ENCODE results near the gene COL4A2.
A peak's percentile ranks its signal among the peaks of the same experiment; 100 is the strongest.

The COL4A2 gene

DNA sequence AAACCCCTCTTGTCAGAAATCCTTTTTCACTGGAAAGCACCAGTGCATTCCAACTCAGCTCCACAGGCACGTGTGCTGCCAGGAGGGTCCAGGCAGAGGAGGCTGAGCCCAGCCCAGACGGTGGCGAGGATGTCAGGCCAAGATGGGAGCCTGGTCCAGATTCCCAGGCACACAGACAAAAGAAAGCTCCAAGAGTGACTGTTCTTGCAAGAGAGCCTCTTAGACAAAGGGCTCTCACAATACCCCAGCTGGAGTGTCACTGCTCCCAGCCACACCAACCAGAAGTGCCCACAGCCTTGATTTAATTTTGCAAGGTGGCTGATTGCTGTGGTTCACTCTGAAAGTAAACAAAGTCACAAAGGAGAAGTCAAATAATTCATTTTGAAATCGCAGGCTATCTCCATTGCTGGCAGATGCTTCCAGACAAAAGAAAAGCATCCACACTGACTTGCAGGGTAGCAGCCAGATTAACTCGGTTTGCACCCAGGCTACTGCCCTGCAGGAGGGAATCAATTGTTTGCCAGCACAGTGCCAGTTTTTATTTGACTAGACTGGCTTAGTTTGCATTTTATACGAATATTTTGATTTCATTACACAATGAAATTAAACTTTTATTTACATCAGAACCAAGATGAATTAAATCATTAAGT lies 159.3 kb downstream of the COL4A2 start:
- Histone ChIP-seq H3K36me3 (no peaks in the 10 kb centered on the region), H3K4me3 (no peak overlapping the region), H3K4me1 (peaks cover 39 to 100% (median 61%) of the 10 kb centered on the region in 10 experiments)

DNA sequence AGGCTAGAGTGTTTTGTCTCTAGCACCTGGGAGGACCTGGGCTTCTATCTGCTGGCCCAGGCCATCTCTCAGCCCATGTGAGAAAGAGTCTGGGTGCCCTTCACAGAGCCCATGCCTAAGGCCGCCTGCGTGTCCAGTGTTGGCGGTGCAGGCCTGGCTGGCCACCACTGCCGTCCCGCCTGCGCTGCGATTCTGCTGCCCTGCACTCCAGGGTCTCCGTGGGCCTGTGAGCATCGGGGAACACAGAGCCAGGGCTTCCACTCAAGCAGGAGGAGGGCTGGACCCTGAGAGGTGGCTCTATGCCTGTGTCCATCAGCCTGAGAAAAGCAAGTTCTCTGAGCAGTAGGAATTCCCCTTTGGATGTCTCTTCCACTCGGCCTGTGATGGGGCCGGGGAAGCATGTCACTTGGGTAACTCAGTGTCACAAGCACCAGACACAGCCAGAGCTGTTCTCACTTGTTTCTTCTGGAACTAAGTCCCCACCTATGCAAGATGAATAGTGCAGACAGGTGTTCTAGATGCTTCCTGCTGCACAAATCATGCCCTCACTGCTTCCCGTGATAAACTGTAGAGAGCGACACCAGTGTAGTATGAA lies 160.5 kb downstream of the COL4A2 start:
- H4K20me1 ChIP-seq, result peaks cover 0 to 4% (median 0%) of the 10 kb centered on the region in 11 experiments; a peak in 1 of 22 replicates
- H3K27ac ChIP-seq, result no peak overlapping the region
- peaks cover 0 to 4% (median 0%) of the 10 kb centered on the region in 11 experiments; a peak in 4 of 22 replicates for H3K9me3 ChIP-seq (replicated peaks in 1 of 11)
- H3K36me3 ChIP-seq, result no peaks in the 10 kb centered on the region
- no peak overlapping the region for H3K4me3 ChIP-seq
- peaks cover 46 to 97% (median 63%) of the 10 kb centered on the region in 10 experiments for H3K4me1 ChIP-seq
- no peak for TF ChIP-seq Cebpa-rat (IDR thresholded peaks at IDR 0.05)
- no peaks in the 10 kb centered on the region for H3K27me3 ChIP-seq
- peak overlapping the region in 4 of 11 experiments; percentile 4 to 98 (median 13); a peak in 3 of 22 replicates for H3K4me2 ChIP-seq
- H3K9ac ChIP-seq, result no peak overlapping the region

More for the DNA sequence above, 159.3 kb downstream of the COL4A2 start:
- no peaks in the 10 kb centered on the region for H3K27me3 ChIP-seq
- peaks cover 0 to 4% (median 0%) of the 10 kb centered on the region in 11 experiments; a peak in 1 of 22 replicates for H4K20me1 ChIP-seq
- H3K9me3 ChIP-seq (replicated peaks in 1 of 11), result no peaks in the 10 kb centered on the region; a peak in 1 of 22 replicates
- TF ChIP-seq Cebpa-rat (IDR thresholded peaks at IDR 0.05), result no peak
- no peak overlapping the region for H3K27ac ChIP-seq
- H3K4me2 ChIP-seq, result peak overlapping the region in 7 of 11 experiments; percentile 4 to 98 (median 15); a peak in 9 of 22 replicates
- H3K9ac ChIP-seq, result no peak overlapping the region

- Histone ChIP-seq H3K4me1 (peaks cover 58 to 95% (median 69%) of the 10 kb centered on the region in 10 experiments), H3K9ac (no peak overlapping the region), H3K4me2 (peak overlapping the region in 9 of 11 experiments; percentile 31 to 98 (median 77); a peak in 15 of 22 replicates), H4K20me1 (peaks cover 0 to 4% (median 0%) of the 10 kb centered on the region in 11 experiments; a peak in 1 of 22 replicates), H3K36me3 (no peaks in the 10 kb centered on the region), H3K27me3 (no peaks in the 10 kb centered on the region), H3K4me3 (no peak overlapping the region), H3K9me3 (replicated peaks in 1 of 11) (peaks cover 0 to 13% (median 0%) of the 10 kb centered on the region in 11 experiments; a peak in 3 of 22 replicates), H3K27ac (no peak overlapping the region)
- no peak for TF ChIP-seq Cebpa-rat (IDR thresholded peaks at IDR 0.05)
Observed at GRCh38 chr13:110468986-110469495, 162.0 kb downstream of the COL4A2 start.

DNA sequence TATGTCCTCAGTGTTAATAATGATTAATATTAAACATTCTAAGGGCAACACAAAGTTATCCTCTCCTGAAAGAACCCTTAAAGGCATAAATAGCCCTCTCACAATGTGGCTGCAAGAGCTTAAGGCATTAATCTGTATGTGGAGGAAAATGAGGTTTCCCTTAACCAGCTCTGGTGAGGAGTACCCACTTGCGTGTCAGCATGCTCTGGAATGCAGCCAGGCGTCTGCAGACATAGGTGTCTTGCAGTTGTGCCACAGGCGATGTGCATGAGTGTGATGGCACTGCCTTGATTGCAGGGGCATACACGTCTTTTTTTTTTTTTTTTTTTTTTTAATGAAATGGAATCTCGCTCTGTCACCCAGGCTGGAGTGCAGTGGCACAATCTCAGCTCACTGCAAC lies 162.5 kb downstream of the COL4A2 start:
- H3K27ac ChIP-seq, result no peak overlapping the region
- H3K4me2 ChIP-seq, result peak overlapping the region in 8 of 11 experiments; percentile 31 to 98 (median 78); a peak in 14 of 22 replicates
- H3K9me3 ChIP-seq (replicated peaks in 1 of 11), result peaks cover 0 to 13% (median 0%) of the 10 kb centered on the region in 11 experiments; a peak in 3 of 22 replicates
- no peak overlapping the region for H3K9ac ChIP-seq
- H3K36me3 ChIP-seq, result no peaks in the 10 kb centered on the region
- H3K4me3 ChIP-seq, result no peak overlapping the region
- H4K20me1 ChIP-seq, result peaks cover 0 to 4% (median 0%) of the 10 kb centered on the region in 11 experiments; a peak in 1 of 22 replicates
- no peak for TF ChIP-seq Cebpa-rat (IDR thresholded peaks at IDR 0.05)
- H3K4me1 ChIP-seq, result peaks cover 58 to 90% (median 72%) of the 10 kb centered on the region in 10 experiments
- H3K27me3 ChIP-seq, result no peaks in the 10 kb centered on the region

GRCh38 chr13:110470272-110471009 lies 163.4 kb downstream of the COL4A2 start:
- H3K9ac ChIP-seq, result peak overlapping the region in 2 of 11 experiments; percentile 10 to 82; a peak in 2 of 22 replicates
- peak overlapping the region; percentile 68 to 98 (median 79) for H3K4me2 ChIP-seq
- peak overlapping the region in 9 of 11 experiments; percentile 6 to 94 (median 65); a peak in 11 of 22 replicates for H3K27ac ChIP-seq
- TF ChIP-seq Cebpa-rat (IDR thresholded peaks at IDR 0.05), result no peak
- H3K4me1 ChIP-seq, result peaks cover 61 to 91% (median 78%) of the 10 kb centered on the region in 10 experiments
- H3K36me3 ChIP-seq, result no peaks in the 10 kb centered on the region
- H3K27me3 ChIP-seq, result no peaks in the 10 kb centered on the region
- peaks cover 0 to 13% (median 0%) of the 10 kb centered on the region in 11 experiments; a peak in 3 of 22 replicates for H3K9me3 ChIP-seq (replicated peaks in 1 of 11)
- H3K4me3 ChIP-seq, result no peak overlapping the region
- peaks cover 0 to 4% (median 0%) of the 10 kb centered on the region in 11 experiments; a peak in 1 of 22 replicates for H4K20me1 ChIP-seq

GRCh38 chr13:110471156-110471832 lies 164.2 kb downstream of the COL4A2 start:
- H3K36me3 ChIP-seq, result no peaks in the 10 kb centered on the region
- 0 out of 22 replicates have a peak, but pooled peaks of 1 of the 11 experiments have one; percentile 15 for TF ChIP-seq Cebpa-rat (IDR thresholded peaks at IDR 0.05)
- H3K9ac ChIP-seq, result peak overlapping the region in 7 of 11 experiments; percentile 6 to 82 (median 37); a peak in 9 of 22 replicates
- peak overlapping the region in 3 of 10 experiments; percentile 9 to 40 (median 18); a peak in 2 of 20 replicates for H3K4me3 ChIP-seq
- H3K27me3 ChIP-seq, result no peaks in the 10 kb centered on the region
- peak overlapping the region; percentile 68 to 98 (median 79) for H3K4me2 ChIP-seq
- H3K4me1 ChIP-seq, result peaks cover 67 to 96% (median 81%) of the 10 kb centered on the region in 10 experiments
- H3K9me3 ChIP-seq (replicated peaks in 1 of 11), result peaks cover 0 to 13% (median 0%) of the 10 kb centered on the region in 11 experiments; a peak in 3 of 22 replicates
- H4K20me1 ChIP-seq, result peaks cover 0 to 4% (median 0%) of the 10 kb centered on the region in 11 experiments; a peak in 1 of 22 replicates
- H3K27ac ChIP-seq, result peak overlapping the region; percentile 43 to 94 (median 64)

- peak overlapping the region in 7 of 11 experiments; percentile 6 to 82 (median 37); a peak in 9 of 22 replicates for H3K9ac ChIP-seq
- peak overlapping the region in 3 of 10 experiments; percentile 9 to 40 (median 18); a peak in 2 of 20 replicates for H3K4me3 ChIP-seq
- H4K20me1 ChIP-seq, result peaks cover 0 to 4% (median 0%) of the 10 kb centered on the region in 11 experiments; a peak in 1 of 22 replicates
- H3K27ac ChIP-seq, result peak overlapping the region; percentile 43 to 94 (median 64)
- no peak for TF ChIP-seq Cebpa-rat (IDR thresholded peaks at IDR 0.05)
- peak overlapping the region; percentile 68 to 98 (median 79) for H3K4me2 ChIP-seq
- no peaks in the 10 kb centered on the region for H3K27me3 ChIP-seq
- H3K9me3 ChIP-seq (replicated peaks in 1 of 11), result peaks cover 0 to 13% (median 0%) of the 10 kb centered on the region in 11 experiments; a peak in 3 of 22 replicates
- H3K36me3 ChIP-seq, result no peaks in the 10 kb centered on the region
- H3K4me1 ChIP-seq, result peaks cover 66 to 95% (median 79%) of the 10 kb centered on the region in 10 experiments
Observed at GRCh38 chr13:110471833-110472162, 164.7 kb downstream of the COL4A2 start.
